NCI-H2171 treated with DMSO at 0.1 percent for 48 hours (cell line): ENCODE data around the gene ADAM15.
A peak's percentile ranks its signal among the peaks of the same experiment; 100 is the strongest.

Experiments used
- DNase-seq: peaks from one replicate; lab custom pipeline; 2025; lab: John Stamatoyannopoulos, UW

Gene ADAM15

GRCh38 chr1:155050560-155051341 lies at the start of gene ADAM15:
TSS of gene ADAM15 (plus strand) at chr1:155051316. CDS start at chr1:155051387, 71 bp downstream.
- DNase-seq: peak; percentile 53

GRCh38 chr1:155001425-155001674 lies 49.8 kb upstream of the ADAM15 start:
- DNase-seq: peak; percentile 84

- DNase-seq: peak; percentile 97
Measured at GRCh38 chr1:155001675-155002463, 49.2 kb upstream of the ADAM15 start.

GRCh38 chr1:155002464-155003226 lies 48.5 kb upstream of the ADAM15 start, which contains the start of gene ZBTB7B:
TSS of gene ZBTB7B (plus strand) at chr1:155002802. CDS start at chr1:155014661, 11,859 bp downstream.
- DNase-seq: no peak

GRCh38 chr1:155003227-155003765 lies 47.8 kb upstream of the ADAM15 start:
- peak; percentile 37 for DNase-seq

GRCh38 chr1:155003766-155004351 lies 47.3 kb upstream of the ADAM15 start:
- peak; percentile 38 for DNase-seq

- DNase-seq: no peak
Measured at GRCh38 chr1:155004352-155005075, 46.6 kb upstream of the ADAM15 start.

- DNase-seq: no peak
Measured at GRCh38 chr1:155005076-155006011, 45.8 kb upstream of the ADAM15 start.

- DNase-seq: peak; percentile 42
Measured at GRCh38 chr1:155006601-155007101, 44.5 kb upstream of the ADAM15 start.

- no peak for DNase-seq
Measured at GRCh38 chr1:155007251-155007828, 43.8 kb upstream of the ADAM15 start.

GRCh38 chr1:155008015-155008941 lies 42.8 kb upstream of the ADAM15 start:
- DNase-seq: no peak

- DNase-seq: no peak
Measured at GRCh38 chr1:155009221-155009711, 41.9 kb upstream of the ADAM15 start.

GRCh38 chr1:155009742-155010141 lies 41.4 kb upstream of the ADAM15 start:
- DNase-seq: no peak

- no peak for DNase-seq
Measured at GRCh38 chr1:155010211-155010918, 40.8 kb upstream of the ADAM15 start.

GRCh38 chr1:155011004-155011416 lies 40.1 kb upstream of the ADAM15 start:
- DNase-seq: no peak

- DNase-seq: no peak
Measured at GRCh38 chr1:155011437-155012025, 39.6 kb upstream of the ADAM15 start.

- peak; percentile 94 for DNase-seq
Measured at GRCh38 chr1:155012026-155012546, 39.0 kb upstream of the ADAM15 start.
